Measurements from ENCODE around the gene DNAJC18. TPM values are rescaled to one million over a fixed set of nuclear protein-coding genes. Genes with fewer than 3 reads are reported as not detected.

DNAJC18 gene
- total and polyA plus RNA-seq, 2 of the 4 experiments (the other 2 are of a cell fraction): 8.5 to 11.1 TPM

GRCh38 chr5:139371482-139372435 is 67.6 kb downstream of the DNAJC18 start (continued):
- TF ChIP-seq MAFK (IDR thresholded peaks at IDR 0.05; ENCODE audit: low read depth, low read length): no peak

- peaks cover 41% of the 10 kb centered on the region for H3K36me3 ChIP-seq (ENCODE audit: control insufficient read depth, insufficient read depth, low read length)
- peaks cover 28% of the 10 kb centered on the region; the same call in 1 of the 2 replicates for H4K20me1 ChIP-seq (ENCODE audit: insufficient read depth, low read length)
- H3K9me1 ChIP-seq (ENCODE audit: insufficient read depth, low read length): peaks cover 18% of the 10 kb centered on the region
- 0 out of 2 replicates have a peak overlapping the region, but pooled peaks have one; percentile 46 for H3K14ac ChIP-seq (replicated peaks; ENCODE audit: low read depth, low read length)
- TF ChIP-seq ELK1 (IDR thresholded peaks at IDR 0.05; ENCODE audit: borderline replicate concordance, low read depth, low read length): no peak
- 0 out of 2 replicates have a peak, but pooled peaks have one; percentile 3 for TF ChIP-seq CEBPB (IDR thresholded peaks at IDR 0.05; ENCODE audit: low read depth, low read length)
- H3K79me1 ChIP-seq (ENCODE audit: low read depth in 1 of 2, low read length in 2 of 2): peaks cover 13 to 49% of the 10 kb centered on the region in 2 experiments
- no peak overlapping the region for H3K23ac ChIP-seq (ENCODE audit: low read depth, low read length)
- no peak overlapping the region for H4K8ac ChIP-seq (ENCODE audit: low read depth in 2 of 2, low read length in 2 of 2)
- DNase-seq (peak; percentile 92), ATAC-seq (ENCODE audit: low read depth) (peak; percentile 93)
- intact Hi-C loops (cut with micrococcal nuclease) (no loop called here), in situ Hi-C loops (cut with MboI; ENCODE audit: low sequenced_read_pairs) (no loop called here), dilution Hi-C loops (cut with HindIII; ENCODE audit: low sequenced_read_pairs, unreplicated experiment) (no loop called here)
- H2AFZ ChIP-seq (replicated peaks; ENCODE audit: low read length, poor library complexity): no peak overlapping the region
- CTCF ChIA-PET: no interaction called here
- no peak overlapping the region for H2AK9ac ChIP-seq (replicated peaks; ENCODE audit: low read depth, low read length, poor library complexity)
- WGBS, 2 experiments (ENCODE audit: extremely low coverage in 2 of 2, insufficient read length in 1 of 2): no CpG with 5 or more reads among the region's 1 CpG
- H4K91ac ChIP-seq (ENCODE audit: insufficient read depth, low read depth, low read length): no peak overlapping the region
- H3K9me3 ChIP-seq (ENCODE audit: control insufficient read depth, insufficient read depth, low read length): no peaks in the 10 kb centered on the region
- H2AK5ac ChIP-seq (ENCODE audit: low read depth, low read length): no peak overlapping the region
- BruUV-seq (replicated peaks): TSS peak; percentile 86
- no peak overlapping the region for H3K56ac ChIP-seq (ENCODE audit: extremely low read depth, insufficient read depth, low read length)
- peaks cover 11% of the 10 kb centered on the region for H3K4me1 ChIP-seq (ENCODE audit: control insufficient read depth, insufficient read depth, low read length)
- H3K27ac ChIP-seq (ENCODE audit: insufficient read depth, low read length): no peak overlapping the region
- no peak overlapping the region for H2BK120ac ChIP-seq (ENCODE audit: low read depth, low read length)
- H3K9ac ChIP-seq (ENCODE audit: low read depth, low read length): no peak overlapping the region
- no peak overlapping the region for H3K18ac ChIP-seq (ENCODE audit: low read depth, low read length)
- peak overlapping the region; percentile 48; the same call in 1 of the 2 replicates for H3K4me2 ChIP-seq (ENCODE audit: low read depth, low read length)
- POLR2A ChIA-PET (ENCODE audit: unreplicated experiment): no interaction called here
- no peaks in the 10 kb centered on the region for H3K27me3 ChIP-seq (ENCODE audit: control insufficient read depth, insufficient read depth, low read length)
- no peak overlapping the region for H3K4me3 ChIP-seq (ENCODE audit: insufficient read depth, low read depth, low read length)
- H3K4ac ChIP-seq (ENCODE audit: low read depth, low read length): no peak overlapping the region
- H4K5ac ChIP-seq (ENCODE audit: low read depth, low read length): no peak overlapping the region
- no peak overlapping the region for H2BK15ac ChIP-seq (ENCODE audit: low read depth, low read length)
- H2BK5ac ChIP-seq (ENCODE audit: low read depth, low read length, poor library complexity, severe bottlenecking): peak overlapping the region; percentile 85
- no peak overlapping the region for H2BK20ac ChIP-seq (ENCODE audit: low read depth, low read length)
These were observed 70.1 kb downstream of the DNAJC18 start for GRCh38 chr5:139369181-139369580.
